Medulla oblongata (tissue), 1 donor: ENCODE data around the gene APPL2.
A peak's percentile ranks its signal among the peaks of the same experiment; 100 is the strongest.

ENCODE experiments used
- DNase-seq: peaks from one replicate; pipeline ENCODE4 v3.0.0-alpha.2; 2015; ENCODE audit errors: extremely low spot score

The APPL2 gene

GRCh38 chr12:105235732-105236476 is at the start of gene APPL2:
TSS of gene APPL2 (minus strand) at chr12:105236174. CDS start at chr12:105236012, 162 bp downstream.
- DNase-seq: peak; percentile 95

GRCh38 chr12:105285378-105285777 is 49.4 kb upstream of the APPL2 start:
- DNase-seq: no peak

- DNase-seq: no peak
These were observed 45.7 kb upstream of the APPL2 start for GRCh38 chr12:105281694-105282049.

GRCh38 chr12:105280966-105281693 is 45.2 kb upstream of the APPL2 start:
- no peak for DNase-seq

- DNase-seq: peak; percentile 33
These were observed 43.6 kb upstream of the APPL2 start for GRCh38 chr12:105279460-105280056.

GRCh38 chr12:105278043-105278697 is 42.2 kb upstream of the APPL2 start:
- no peak for DNase-seq

GRCh38 chr12:105275997-105276733 is 40.2 kb upstream of the APPL2 start:
- DNase-seq: peak; percentile 6

GRCh38 chr12:105274571-105274970 is 38.6 kb upstream of the APPL2 start:
- no peak for DNase-seq

GRCh38 chr12:105273601-105274000 is 37.6 kb upstream of the APPL2 start:
- no peak for DNase-seq

- DNase-seq: no peak
These were observed 36.9 kb upstream of the APPL2 start for GRCh38 chr12:105272814-105273416.

GRCh38 chr12:105272152-105272551 is 36.2 kb upstream of the APPL2 start:
- DNase-seq: no peak

GRCh38 chr12:105271364-105271763 is 35.4 kb upstream of the APPL2 start:
- no peak for DNase-seq

- no peak for DNase-seq
These were observed 34.8 kb upstream of the APPL2 start for GRCh38 chr12:105270671-105271255.

GRCh38 chr12:105267711-105268110 is 31.7 kb upstream of the APPL2 start:
- DNase-seq: no peak

- DNase-seq: no peak
These were observed 28.8 kb upstream of the APPL2 start for GRCh38 chr12:105264771-105265170.

GRCh38 chr12:105262461-105263184 is 26.6 kb upstream of the APPL2 start:
- no peak for DNase-seq

- DNase-seq: no peak
These were observed 25.0 kb upstream of the APPL2 start for GRCh38 chr12:105261010-105261409.

GRCh38 chr12:105259226-105259625 is 23.3 kb upstream of the APPL2 start:
- DNase-seq: no peak

- DNase-seq: no peak
These were observed 21.4 kb upstream of the APPL2 start for GRCh38 chr12:105257321-105257728.

GRCh38 chr12:105256921-105257320 is 20.9 kb upstream of the APPL2 start:
- DNase-seq: no peak
